Upper lobe of left lung (tissue), 6 donors: ENCODE results near the gene MFAP3L. TPM values are rescaled to one million over a fixed set of nuclear protein-coding genes. Genes with fewer than 3 reads are reported as not detected.

Experiments
- ATAC-seq, 2 donors: fragments of 200-7000 bp; cut with Tn5 transposase; one replicate each; pipeline ENCODE4 v1.9.1; 2022; ENCODE audit warnings: mild to moderate bottlenecking in 2 of 2, moderate library complexity in 2 of 2; ENCODE audit not compliant: low FRiP score in 2 of 2
- DNase-seq, 2 donors: peaks; one replicate each; pipeline ENCODE4 v3.0.0-alpha.2; 2019 to 2020
- H3K27ac ChIP-seq, 4 donors: fragments of 200-600 bp; sonication (generic); one replicate each; pipeline ENCODE4 v1.5.1; 2016 to 2019
- H3K27me3 ChIP-seq, 4 donors: fragments of 200-600 bp; sonication (generic); one replicate each; pipeline ENCODE4 v1.5.1; 2017 to 2019
- H3K36me3 ChIP-seq, 4 donors: fragments of 200-600 bp; sonication (generic); one replicate each; pipeline ENCODE4 v1.5.1; 2016 to 2019
- H3K4me1 ChIP-seq, 4 donors: fragments of 200-600 bp; sonication (generic); one replicate each; pipeline ENCODE4 v1.5.1; 2018 to 2019
- H3K4me3 ChIP-seq, 4 donors: fragments of 200-600 bp; sonication (generic); one replicate each; pipeline ENCODE4 v1.5.1; 2017 to 2019; ENCODE audit warnings: mild to moderate bottlenecking in 2 of 4, moderate library complexity in 1 of 4
- H3K9me3 ChIP-seq, 4 donors: fragments of 200-600 bp; sonication (generic); one replicate each; pipeline ENCODE4 v1.5.1; 2018 to 2019
- CTCF ChIP-seq, 6 experiments: fragments of 450-650 bp in 4 of 6; fragments of 200-600 bp in 2 of 6; sonication (generic) in 2 of 6; IDR thresholded peaks; one replicate each; pipeline ENCODE4 v1.5.1; 2016 to 2019; ENCODE audit warnings: antibody characterized with exemption in 6 of 6
- EP300 ChIP-seq, 4 donors: sonication (generic); formaldehyde crosslinking; IDR thresholded peaks; one replicate each; pipeline ENCODE4 v1.5.1; 2017; ENCODE audit warnings: antibody characterized with exemption in 4 of 4, control low read depth in 2 of 4
- POLR2A ChIP-seq, 4 donors: fragments of 450-650 bp; IDR thresholded peaks; one replicate each; pipeline ENCODE4 v1.5.1; 2016 to 2017; ENCODE audit warnings: antibody characterized with exemption in 4 of 4, mild to moderate bottlenecking in 2 of 4
- POLR2AphosphoS5 ChIP-seq, 2 donors: sonication (generic); formaldehyde crosslinking; IDR thresholded peaks; one replicate each; pipeline ENCODE4 v1.5.1; 2017; ENCODE audit warnings: antibody characterized with exemption in 2 of 2
- whole genome bisulfite sequencing, 2 donors: methylation state at CpG; one replicate each; pipeline ENCODE4 v1.1.5; 2017 to 2018; 5-methylcytosine and 5-hydroxymethylcytosine counted together
- total RNA-seq, 6 donors: library from RNA; depleted of rRNA in 4 of 6; stranded (reverse); fragments of >200 nt in 4 of 6; gene quantifications; one replicate each; pipeline versions ENCODE4 v1.1.0 to v1.2.1, GENCODE V29; 2016 to 2021
- donor health status: DM: no; HTN: no; CAD: no; lungs with moderate emphysema.
- donor health status: DM: no; HTN: yes; CAD: no; lungs with severe emphysema.

The MFAP3L gene
- total RNA-seq, 6 donors from 2014 or later = 2.1 to 11.7 (median 6.4) TPM

- peak in 1 of 2 donors; percentile 17 for ATAC-seq
- TF ChIP-seq CTCF (IDR thresholded peaks at IDR 0.05) = no peak
- no peak for TF ChIP-seq POLR2AphosphoS5 (IDR thresholded peaks at IDR 0.05)
- TF ChIP-seq EP300 (IDR thresholded peaks at IDR 0.05) = no peak
- TF ChIP-seq POLR2A (IDR thresholded peaks at IDR 0.05) = no peak
- DNase-seq = no peak
- 69 to 81% methylated on average over 2 of the region's 2 CpGs for WGBS, 2 donors
- Histone ChIP-seq H3K4me3 (no peak overlapping the region), H3K27ac (no peak overlapping the region), H3K9me3 (no peaks in the 10 kb centered on the region), H3K4me1 (no peaks in the 10 kb centered on the region), H3K27me3 (no peaks in the 10 kb centered on the region), H3K36me3 (no peaks in the 10 kb centered on the region)
These were observed 57.2 kb downstream of the MFAP3L start for GRCh38 chr4:169968999-169969398.

DNA sequence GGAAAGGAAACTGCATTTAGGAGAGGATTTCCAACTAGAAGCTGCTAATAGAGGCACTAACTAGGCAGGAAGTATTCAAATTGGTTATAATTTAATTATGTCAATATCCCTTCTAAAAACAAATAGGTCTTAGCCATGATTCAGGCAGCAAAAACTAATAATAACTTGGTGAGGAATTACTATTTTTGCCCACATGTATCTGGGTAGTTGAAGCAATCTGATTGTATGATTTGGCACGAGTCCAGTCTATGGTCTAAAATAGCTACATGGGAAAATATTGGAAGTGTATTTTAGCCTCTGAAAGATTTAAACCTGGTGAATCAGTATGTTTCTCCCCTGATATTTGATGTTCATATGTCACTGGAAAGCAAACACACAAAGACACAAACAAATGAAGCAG, 62.2 kb downstream of the MFAP3L start:
- H3K9me3 ChIP-seq = no peaks in the 10 kb centered on the region
- TF ChIP-seq EP300 (IDR thresholded peaks at IDR 0.05) (no peak), CTCF (IDR thresholded peaks at IDR 0.05) (no peak), POLR2AphosphoS5 (IDR thresholded peaks at IDR 0.05) (no peak), POLR2A (IDR thresholded peaks at IDR 0.05) (no peak)
- WGBS, 2 donors = 33 to 53% methylated on average over 1 of the region's 1 CpG
- no peak overlapping the region for H3K4me3 ChIP-seq
- DNase-seq = no peak
- ATAC-seq = no peak
- no peaks in the 10 kb centered on the region for H3K36me3 ChIP-seq
- no peaks in the 10 kb centered on the region for H3K4me1 ChIP-seq
- H3K27ac ChIP-seq = no peak overlapping the region
- no peaks in the 10 kb centered on the region for H3K27me3 ChIP-seq

DNA sequence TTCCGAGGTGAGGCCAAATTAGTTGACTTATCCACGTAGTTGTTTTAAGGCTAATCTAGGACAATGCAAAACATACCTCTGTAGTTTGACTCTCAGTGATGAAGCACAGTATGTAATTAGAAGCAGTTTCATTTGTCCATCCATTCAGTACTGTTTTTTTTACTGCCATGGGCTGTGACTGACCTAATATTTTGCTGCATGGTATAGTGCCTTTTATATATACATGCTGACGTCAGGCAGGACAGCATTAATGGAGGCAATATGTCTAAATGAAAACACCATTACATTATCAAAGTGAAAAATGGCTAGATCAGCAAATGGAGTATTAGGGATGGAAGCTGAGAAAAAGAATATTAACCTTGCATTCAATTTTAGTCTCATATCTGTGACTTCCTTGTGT, 66.9 kb downstream of the MFAP3L start:
- Histone ChIP-seq H3K4me1 (no peaks in the 10 kb centered on the region), H3K9me3 (no peaks in the 10 kb centered on the region), H3K27me3 (no peaks in the 10 kb centered on the region), H3K27ac (no peak overlapping the region), H3K4me3 (no peak overlapping the region), H3K36me3 (no peaks in the 10 kb centered on the region)
- 83 to 86% methylated on average over 3 of the region's 3 CpGs for WGBS, 2 donors
- TF ChIP-seq CTCF (IDR thresholded peaks at IDR 0.05) = no peak
- TF ChIP-seq EP300 (IDR thresholded peaks at IDR 0.05) = no peak
- DNase-seq (no peak), ATAC-seq (no peak)

DNA sequence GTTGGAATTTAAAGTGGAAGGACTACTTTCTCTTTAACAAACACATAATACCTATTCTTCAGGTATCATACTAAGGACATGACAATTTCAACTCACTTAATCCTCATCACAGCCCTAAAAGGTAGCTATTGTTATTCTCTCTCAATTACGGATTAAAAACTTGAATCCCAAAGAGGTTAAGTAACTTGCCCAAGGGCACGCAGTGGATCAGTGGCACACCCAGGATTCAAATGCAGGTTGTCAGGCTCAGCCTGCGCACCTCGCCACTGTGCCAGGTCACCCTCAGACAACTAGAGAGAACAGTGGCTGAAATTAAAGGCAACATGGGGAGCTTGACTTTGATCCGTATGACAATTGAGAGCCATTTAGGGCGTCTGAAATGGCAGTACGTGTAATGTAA, 67.6 kb downstream of the MFAP3L start:
- no peaks in the 10 kb centered on the region for H3K4me1 ChIP-seq
- no peaks in the 10 kb centered on the region for H3K27me3 ChIP-seq
- no peak overlapping the region for H3K4me3 ChIP-seq
- no peaks in the 10 kb centered on the region for H3K36me3 ChIP-seq
- no peak overlapping the region for H3K27ac ChIP-seq
- DNase-seq (no peak), ATAC-seq (no peak)
- 89 to 95% methylated on average over 7 of the region's 7 CpGs for WGBS, 2 donors
- no peak for TF ChIP-seq POLR2AphosphoS5 (IDR thresholded peaks at IDR 0.05)
- no peak for TF ChIP-seq POLR2A (IDR thresholded peaks at IDR 0.05)
- no peak for TF ChIP-seq EP300 (IDR thresholded peaks at IDR 0.05)
- TF ChIP-seq CTCF (IDR thresholded peaks at IDR 0.05) = no peak
- H3K9me3 ChIP-seq = no peaks in the 10 kb centered on the region

- Histone ChIP-seq H3K9me3 (no peaks in the 10 kb centered on the region), H3K4me1 (no peaks in the 10 kb centered on the region), H3K4me3 (no peak overlapping the region), H3K27ac (no peak overlapping the region), H3K27me3 (no peaks in the 10 kb centered on the region), H3K36me3 (no peaks in the 10 kb centered on the region)
- ATAC-seq (no peak), DNase-seq (no peak)
- TF ChIP-seq POLR2AphosphoS5 (IDR thresholded peaks at IDR 0.05) = no peak
- no peak for TF ChIP-seq EP300 (IDR thresholded peaks at IDR 0.05)
- no peak for TF ChIP-seq POLR2A (IDR thresholded peaks at IDR 0.05)
- TF ChIP-seq CTCF (IDR thresholded peaks at IDR 0.05) = no peak
- 87 to 88% methylated on average over 3 of the region's 3 CpGs for WGBS, 2 donors
These were observed 68.4 kb downstream of the MFAP3L start for GRCh38 chr4:169957785-169958184.
